Measurements from ENCODE around the gene VAC14. TPM values are rescaled to one million over a fixed set of nuclear protein-coding genes. Genes with fewer than 3 reads are reported as not detected.

The VAC14 gene
- total RNA-seq, 1 experiment from 2014 or later: 49.9 TPM

GRCh38 chr16:70740914-70741782 lies 59.8 kb downstream of the VAC14 start:
- Histone ChIP-seq H4K5ac (ENCODE audit: insufficient read length, low read depth, low read length) (no peak overlapping the region), H4K91ac (ENCODE audit: insufficient read length, low read depth, low read length) (no peak overlapping the region), H2BK20ac (ENCODE audit: low read depth, low read length, poor library complexity, severe bottlenecking) (no peak overlapping the region), H3K18ac (ENCODE audit: insufficient read length, low read depth, low read length) (no peak overlapping the region), H2AFZ (ENCODE audit: low read length) (no peak overlapping the region), H3K9me3 (ENCODE audit: control insufficient read depth, low read depth, low read length) (no peaks in the 10 kb centered on the region), H2BK12ac (ENCODE audit: insufficient read length, low read depth, low read length) (no peak overlapping the region), H3K56ac (ENCODE audit: insufficient read length, low read depth, low read length) (no peak overlapping the region), H3K23me2 (ENCODE audit: insufficient read length, low read depth, low read length, poor library complexity, severe bottlenecking) (no peaks in the 10 kb centered on the region), H3T11ph (ENCODE audit: low read length) (no peak overlapping the region), H2AK5ac (ENCODE audit: insufficient read length, low read length) (no peak overlapping the region), H3K79me2 (ENCODE audit: insufficient read depth, low read length) (no peaks in the 10 kb centered on the region), H2BK5ac (ENCODE audit: insufficient read length, low read length) (no peak overlapping the region), H4K20me1 (ENCODE audit: control insufficient read depth, insufficient read depth, insufficient read length) (no peaks in the 10 kb centered on the region), H3K4me2 (ENCODE audit: insufficient read depth, insufficient read length, low read length) (no peak overlapping the region), H3K4me1 (ENCODE audit: insufficient read depth, low read length) (no peaks in the 10 kb centered on the region; the same call in 1 of the 2 replicates), H3K79me1 (ENCODE audit: insufficient read depth, low read depth, low read length, poor library complexity, severe bottlenecking) (no peaks in the 10 kb centered on the region), H2BK15ac (ENCODE audit: low read depth, low read length) (no peak overlapping the region), H3K4ac (ENCODE audit: low read depth, low read length) (no peak overlapping the region), H3K23ac (ENCODE audit: insufficient read length, low read depth, low read length) (no peak overlapping the region), H4K8ac (replicated peaks; ENCODE audit: insufficient read length, low read depth, low read length) (no peak overlapping the region), H3K9ac (ENCODE audit: extremely low read depth, insufficient read length, low read length) (no peak overlapping the region), H3K14ac (ENCODE audit: insufficient read depth, low read length) (no peak overlapping the region; the same call in 1 of the 2 replicates), H3K27me3 (ENCODE audit: insufficient read depth, low read length) (no peaks in the 10 kb centered on the region), H2BK120ac (ENCODE audit: low read depth, low read length, poor library complexity, severe bottlenecking) (no peak overlapping the region), H3K27ac (ENCODE audit: insufficient read length, low read depth, low read length) (no peak overlapping the region)
- Mint-ChIP-seq H3K27me3 (ENCODE audit: low read depth) (peaks cover 1% of the 10 kb centered on the region; the same call in 1 of the 2 replicates), H3K4me1 (peaks cover 18 to 21% of the 10 kb centered on the region in 2 experiments), H3K36me3 (ENCODE audit: insufficient read depth in 1 of 3, low read depth in 3 of 3) (peaks cover 25 to 36% (median 30%) of the 10 kb centered on the region in 3 experiments), H3K4me3 (no peak overlapping the region), H3K27ac (peak overlapping the region; percentile 30 to 86 (median 40); a peak in 2 of 7 replicates), H3K9me3 (peaks cover 4 to 8% of the 10 kb centered on the region in 2 experiments; a peak in 3 of 5 replicates)
- TF ChIP-seq CTCF (conservative IDR thresholded peaks at IDR 0.05): no peak
- DNase-seq: no peak
- no CpG with 5 or more reads among the region's 20 CpGs for WGBS (ENCODE audit: extremely low coverage, insufficient read length, low lambda C conversion rate)
